Stomach (tissue), 9 donors: Measurements from ENCODE around the gene SCN5A. TPM values are rescaled to one million over a fixed set of nuclear protein-coding genes. Genes with fewer than 3 reads are reported as not detected.

Source experiments
- DNase-seq, 2 donors: peaks; one replicate each; pipeline versions ENCODE4 v3.0.0 to v3.0.0-alpha.2; 2013 to 2019
- H3K27ac ChIP-seq, 5 donors: fragments of 200-600 bp in 4 of 5; sonication (generic) in 4 of 5; one replicate each; pipeline ENCODE4 v1.5.1; 2013 to 2019; ENCODE audit warnings: mild to moderate bottlenecking in 1 of 5, moderate library complexity in 1 of 5
- H3K27me3 ChIP-seq, 3 donors: fragments of 200-600 bp; sonication (generic); one replicate each; pipeline ENCODE4 v1.5.1; 2017 to 2019; ENCODE audit warnings: mixed run types in 1 of 3
- H3K36me3 ChIP-seq, 4 donors: fragments of 200-600 bp; sonication (generic); 1 replicate in 3 of 4; 2 replicates in 1 of 4; pipeline ENCODE4 v1.5.1; 2016 to 2019
- H3K4me1 ChIP-seq, 4 donors: fragments of 200-600 bp; sonication (generic); one replicate each; pipeline ENCODE4 v1.5.1; 2016 to 2019
- H3K4me3 ChIP-seq, 4 donors: fragments of 200-600 bp; sonication (generic) in 3 of 4; one replicate each; pipeline ENCODE4 v1.5.1; 2016 to 2019; ENCODE audit warnings: mild to moderate bottlenecking in 1 of 4
- H3K9me3 ChIP-seq, 4 donors: fragments of 200-600 bp; sonication (generic); one replicate each; pipeline ENCODE4 v1.5.1; 2016 to 2019
- CTCF ChIP-seq, 7 experiments: fragments of 450-650 bp in 4 of 7; fragments of 200-600 bp in 3 of 7; sonication (generic) in 3 of 7; IDR thresholded peaks; one replicate each; pipeline ENCODE4 v1.5.1; 2016 to 2019; ENCODE audit warnings: antibody characterized with exemption in 7 of 7, control low read depth in 2 of 7, mild to moderate bottlenecking in 1 of 7
- EP300 ChIP-seq: sonication (generic); formaldehyde crosslinking; IDR thresholded peaks from one replicate; pipeline ENCODE4 v1.6.1; 2017; ENCODE audit warnings: antibody characterized with exemption
- POLR2A ChIP-seq, 4 donors: fragments of 450-650 bp; IDR thresholded peaks; one replicate each; pipeline ENCODE4 v1.6.1; 2016; ENCODE audit warnings: antibody characterized with exemption in 4 of 4, control low read depth in 2 of 4, mild to moderate bottlenecking in 1 of 4, moderate library complexity in 1 of 4
- POLR2AphosphoS5 ChIP-seq, 3 donors: sonication (generic); formaldehyde crosslinking; IDR thresholded peaks; one replicate each; pipeline ENCODE4 v1.6.1; 2016; ENCODE audit warnings: antibody characterized with exemption in 3 of 3
- WGBS, 5 donors: extraction: QIAGEN DNeasy Blood & Tissue Kit in 3 of 5; methylation state at CpG; one replicate each; pipeline versions ENCODE4 v1.1.5 to v1.1.7; 2013 to 2018; 5-methylcytosine and 5-hydroxymethylcytosine counted together
- intact Hi-C: fragments of 100-400 bp; cut with DNase I; formaldehyde crosslinking; loops from one replicate; pipeline ENCODE4 v1.15.1; 2023; ENCODE audit warnings: low total_unique reads
- polyA plus RNA-seq, 3 donors: library from polyadenylated mRNA; stranded (reverse); fragments of 200-250 nt; gene quantifications; one replicate each; pipeline ENCODE4 v1.2.3, GENCODE V29; 2013
- total RNA-seq, 5 donors: library from RNA; depleted of rRNA; stranded (reverse); fragments of >200 nt; gene quantifications; one replicate each; pipeline versions ENCODE4 v1.1.0 to v1.2.3, GENCODE V29; 2014 to 2016
- donor health status: healthy with polysubstance abuse.
- donor health status: Bipolar disorder and iron deficiency.
- donor health status: healthy.

SCN5A gene
- total and polyA plus RNA-seq, 8 donors = 0.05 to 1.1 (median 0.10) TPM; not detected in 4

GRCh38 chr3:38548154-38548931 is 101.1 kb downstream of the SCN5A start:
- no peak overlapping the region for H3K4me3 ChIP-seq
- no peaks in the 10 kb centered on the region for H3K27me3 ChIP-seq
- WGBS, 5 donors = 60 to 75% (median 65%) methylated on average over 17 of the region's 17 CpGs
- intact Hi-C loops = no loop called here
- no peaks in the 10 kb centered on the region for H3K4me1 ChIP-seq
- TF ChIP-seq POLR2AphosphoS5 (IDR thresholded peaks at IDR 0.05) (no peak), EP300 (no peak), POLR2A (IDR thresholded peaks at IDR 0.05) (no peak)
- no peak overlapping the region for H3K27ac ChIP-seq
- H3K36me3 ChIP-seq = no peaks in the 10 kb centered on the region
- no peak for DNase-seq
- H3K9me3 ChIP-seq = no peaks in the 10 kb centered on the region

GRCh38 chr3:38545983-38546382 is 103.5 kb downstream of the SCN5A start:
- no peak for DNase-seq
- TF ChIP-seq POLR2A (IDR thresholded peaks at IDR 0.05) = no peak
- TF ChIP-seq CTCF (IDR thresholded peaks at IDR 0.05) = no peak
- TF ChIP-seq POLR2AphosphoS5 (IDR thresholded peaks at IDR 0.05) = no peak
- no peak for TF ChIP-seq EP300
- H3K27ac ChIP-seq = no peak overlapping the region

GRCh38 chr3:38545550-38545949 is 103.9 kb downstream of the SCN5A start:
- no peak overlapping the region for H3K4me3 ChIP-seq
- 76 to 89% (median 80%) methylated on average over 1 of the region's 1 CpG for WGBS, 5 donors
- no peak overlapping the region for H3K27ac ChIP-seq
- H3K4me1 ChIP-seq = no peaks in the 10 kb centered on the region
- H3K9me3 ChIP-seq = no peaks in the 10 kb centered on the region
- intact Hi-C loops = no loop called here
- DNase-seq = no peak
- no peaks in the 10 kb centered on the region for H3K36me3 ChIP-seq
- no peaks in the 10 kb centered on the region for H3K27me3 ChIP-seq
- TF ChIP-seq POLR2A (IDR thresholded peaks at IDR 0.05) (no peak), CTCF (IDR thresholded peaks at IDR 0.05) (no peak), POLR2AphosphoS5 (IDR thresholded peaks at IDR 0.05) (no peak), EP300 (no peak)

More at GRCh38 chr3:38545983-38546382, 103.5 kb downstream of the SCN5A start:
- no peaks in the 10 kb centered on the region for H3K36me3 ChIP-seq
- intact Hi-C loops = no loop called here
- H3K9me3 ChIP-seq = no peaks in the 10 kb centered on the region
- H3K27me3 ChIP-seq = no peaks in the 10 kb centered on the region
- H3K4me3 ChIP-seq = no peak overlapping the region
- no peaks in the 10 kb centered on the region for H3K4me1 ChIP-seq
- WGBS, 5 donors = 79 to 89% (median 81%) methylated on average over 4 of the region's 4 CpGs

GRCh38 chr3:38544926-38545325 is 104.6 kb downstream of the SCN5A start:
- no peaks in the 10 kb centered on the region for H3K36me3 ChIP-seq
- no peaks in the 10 kb centered on the region for H3K27me3 ChIP-seq
- TF ChIP-seq CTCF (IDR thresholded peaks at IDR 0.05) (no peak), POLR2A (IDR thresholded peaks at IDR 0.05) (no peak), POLR2AphosphoS5 (IDR thresholded peaks at IDR 0.05) (no peak)
- H3K9me3 ChIP-seq = no peaks in the 10 kb centered on the region
- no peak overlapping the region for H3K4me3 ChIP-seq
- WGBS, 5 donors = 85 to 92% (median 88%) methylated on average over 3 of the region's 3 CpGs
- DNase-seq = no peak
- intact Hi-C loops = no loop called here
- H3K27ac ChIP-seq = no peak overlapping the region
- no peaks in the 10 kb centered on the region for H3K4me1 ChIP-seq

DNA sequence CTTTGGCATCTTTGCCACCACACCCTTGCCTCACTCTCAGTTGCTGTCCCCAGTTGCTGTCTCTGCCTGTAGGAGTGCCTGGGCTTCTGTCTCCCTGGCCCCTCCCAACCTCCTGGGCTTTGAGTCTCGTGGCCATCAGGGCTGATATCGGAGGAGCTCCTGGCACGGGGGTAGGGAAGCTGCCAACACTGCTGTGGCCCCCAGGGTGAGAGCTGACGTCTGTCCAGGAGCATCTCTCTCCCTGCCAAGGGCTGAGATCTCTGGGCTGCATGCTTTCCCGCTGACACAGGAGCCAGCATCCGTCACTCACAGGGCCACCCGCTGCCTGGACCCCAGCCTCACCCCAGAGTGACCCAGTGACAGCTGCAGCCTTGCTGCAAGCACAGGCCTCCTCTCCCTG is 105.9 kb downstream of the SCN5A start:
- 30 to 70% (median 66%) methylated on average over 4 to 7 of the region's 7 CpGs for WGBS, 5 donors
- H3K4me3 ChIP-seq = no peak overlapping the region
- H3K4me1 ChIP-seq = no peaks in the 10 kb centered on the region
- H3K9me3 ChIP-seq = no peaks in the 10 kb centered on the region
- H3K27ac ChIP-seq = no peak overlapping the region
- no peaks in the 10 kb centered on the region for H3K36me3 ChIP-seq
- TF ChIP-seq EP300 (no peak), POLR2A (IDR thresholded peaks at IDR 0.05) (no peak), CTCF (IDR thresholded peaks at IDR 0.05) (no peak), POLR2AphosphoS5 (IDR thresholded peaks at IDR 0.05) (no peak)
- intact Hi-C loops = no loop called here
- DNase-seq = no peak
- H3K27me3 ChIP-seq = no peaks in the 10 kb centered on the region
